Left ventricle myocardium inferior (tissue), 1 donor: Measurements from ENCODE around the gene ALDH8A1. TPM values are rescaled to one million over a fixed set of nuclear protein-coding genes. Genes with fewer than 3 reads are reported as not detected.

Experiments
- DNase-seq: peaks from one replicate; pipeline ENCODE4 v3.0.0-alpha.2; 2020
- H3K27ac ChIP-seq: fragments of 200-600 bp; replicated peaks from 2 replicates; pipeline ENCODE4 v1.8.0; 2021
- H3K27me3 ChIP-seq: fragments of 200-600 bp; 2 replicates; pipeline ENCODE4 v1.8.0; 2021; ENCODE audit warnings: low read depth
- H3K36me3 ChIP-seq: fragments of 200-600 bp; 2 replicates; pipeline ENCODE4 v1.8.0; 2021
- H3K4me1 ChIP-seq: fragments of 200-600 bp; 2 replicates; pipeline ENCODE4 v1.8.0; 2021
- H3K4me3 ChIP-seq: fragments of 200-600 bp; 2 replicates; pipeline ENCODE4 v1.8.0; 2021; ENCODE audit warnings: mild to moderate bottlenecking, moderate library complexity
- H3K9me3 ChIP-seq: fragments of 200-600 bp; replicated peaks from 2 replicates; pipeline ENCODE4 v1.8.0; 2021
- CTCF ChIP-seq: fragments of 200-600 bp; IDR thresholded peaks from 2 replicates; pipeline ENCODE4 v1.8.0; 2021; ENCODE audit warnings: antibody characterized with exemption, mild to moderate bottlenecking, borderline replicate concordance
- intact Hi-C: fragments of 100-400 bp; cut with micrococcal nuclease; formaldehyde crosslinking; loops from one replicate; pipeline ENCODE4 v1.11.0; 2022
- total RNA-seq: library from RNA; stranded (reverse); fragmentation: NEBNext Ultra II Directional; extraction: Animal tissue kit (Norgen Biotek cat#: 25700); gene quantifications from one replicate; pipeline ENCODE4 v1.2.1, GENCODE V29; 2021
- donor health status: DM: no; HTN: yes; CAD: no; lungs with severe emphysema.

The ALDH8A1 gene
- total RNA-seq, 1 donor from 2014 or later = 0.08 TPM

GRCh38 chr6:134925800-134926199 is 24.1 kb downstream of the ALDH8A1 start:
- TF ChIP-seq CTCF = no peak
- DNase-seq = no peak
- intact Hi-C loops = no loop called here
- Histone ChIP-seq H3K36me3 (no peaks in the 10 kb centered on the region), H3K27ac (no peak overlapping the region), H3K27me3 (no peaks in the 10 kb centered on the region), H3K9me3 (no peaks in the 10 kb centered on the region), H3K4me1 (peaks cover 7% of the 10 kb centered on the region), H3K4me3 (no peak overlapping the region)

- no peaks in the 10 kb centered on the region for H3K27me3 ChIP-seq
- H3K27ac ChIP-seq = no peak overlapping the region
- H3K4me3 ChIP-seq = no peak overlapping the region
- DNase-seq = no peak
- H3K4me1 ChIP-seq = no peaks in the 10 kb centered on the region
- intact Hi-C loops = no loop called here
- H3K36me3 ChIP-seq = no peaks in the 10 kb centered on the region
- no peak for TF ChIP-seq CTCF
- H3K9me3 ChIP-seq = no peaks in the 10 kb centered on the region
These were observed 28.1 kb downstream of the ALDH8A1 start for GRCh38 chr6:134921721-134922261.

- H3K36me3 ChIP-seq = no peaks in the 10 kb centered on the region
- no peak for DNase-seq
- intact Hi-C loops = no loop called here
- no peaks in the 10 kb centered on the region for H3K9me3 ChIP-seq
- no peak for TF ChIP-seq CTCF
- H3K27me3 ChIP-seq = no peaks in the 10 kb centered on the region
- H3K27ac ChIP-seq = no peak overlapping the region
- no peak overlapping the region for H3K4me3 ChIP-seq
- no peaks in the 10 kb centered on the region for H3K4me1 ChIP-seq
These were observed 28.6 kb downstream of the ALDH8A1 start for GRCh38 chr6:134921276-134921675.

- intact Hi-C loops = no loop called here
- no peak for DNase-seq
- Histone ChIP-seq H3K27me3 (peaks cover 1% of the 10 kb centered on the region), H3K36me3 (no peaks in the 10 kb centered on the region), H3K9me3 (no peaks in the 10 kb centered on the region), H3K4me3 (no peak overlapping the region), H3K4me1 (no peaks in the 10 kb centered on the region), H3K27ac (no peak overlapping the region)
- no peak for TF ChIP-seq CTCF
These were observed 29.5 kb downstream of the ALDH8A1 start for GRCh38 chr6:134920422-134920821.

GRCh38 chr6:134918418-134918961 is 31.4 kb downstream of the ALDH8A1 start:
- TF ChIP-seq CTCF = no peak
- Histone ChIP-seq H3K4me1 (no peaks in the 10 kb centered on the region), H3K27ac (no peak overlapping the region), H3K27me3 (peaks cover 5% of the 10 kb centered on the region), H3K4me3 (no peak overlapping the region), H3K9me3 (no peaks in the 10 kb centered on the region), H3K36me3 (no peaks in the 10 kb centered on the region)
- no peak for DNase-seq
- intact Hi-C loops = no loop called here
